Fibroblast of mammary gland (primary cell): ENCODE results near the gene DIMT1.
A peak's percentile ranks its signal among the peaks of the same experiment; 100 is the strongest.

ENCODE experiments used
- DNase-seq: peaks from one replicate; pipeline ENCODE4 v3.0.0-alpha.2; 2010; ENCODE audit warnings: low read depth
- H3K4me3 ChIP-seq: 2 replicates; pipeline ENCODE4 v1.5.1; 2011; ENCODE audit warnings: low read depth, mild to moderate bottlenecking, low read length, moderate library complexity; ENCODE audit not compliant: control insufficient read depth
- TF ChIP-seq, protein P1 (sequence below): conservative IDR thresholded peaks from 2 replicates; pipeline ENCODE4 v1.5.1; 2011; ENCODE audit warnings: low read depth, low read length, inconsistent platforms; ENCODE audit not compliant: control insufficient read depth, insufficient read depth

Gene DIMT1

GRCh38 chr5:62347928-62348327 lies 55.8 kb downstream of the DIMT1 start:
- TF ChIP-seq, protein P1, sequence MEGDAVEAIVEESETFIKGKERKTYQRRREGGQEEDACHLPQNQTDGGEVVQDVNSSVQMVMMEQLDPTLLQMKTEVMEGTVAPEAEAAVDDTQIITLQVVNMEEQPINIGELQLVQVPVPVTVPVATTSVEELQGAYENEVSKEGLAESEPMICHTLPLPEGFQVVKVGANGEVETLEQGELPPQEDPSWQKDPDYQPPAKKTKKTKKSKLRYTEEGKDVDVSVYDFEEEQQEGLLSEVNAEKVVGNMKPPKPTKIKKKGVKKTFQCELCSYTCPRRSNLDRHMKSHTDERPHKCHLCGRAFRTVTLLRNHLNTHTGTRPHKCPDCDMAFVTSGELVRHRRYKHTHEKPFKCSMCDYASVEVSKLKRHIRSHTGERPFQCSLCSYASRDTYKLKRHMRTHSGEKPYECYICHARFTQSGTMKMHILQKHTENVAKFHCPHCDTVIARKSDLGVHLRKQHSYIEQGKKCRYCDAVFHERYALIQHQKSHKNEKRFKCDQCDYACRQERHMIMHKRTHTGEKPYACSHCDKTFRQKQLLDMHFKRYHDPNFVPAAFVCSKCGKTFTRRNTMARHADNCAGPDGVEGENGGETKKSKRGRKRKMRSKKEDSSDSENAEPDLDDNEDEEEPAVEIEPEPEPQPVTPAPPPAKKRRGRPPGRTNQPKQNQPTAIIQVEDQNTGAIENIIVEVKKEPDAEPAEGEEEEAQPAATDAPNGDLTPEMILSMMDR, result no peak
- no peak for DNase-seq

GRCh38 chr5:62346748-62347147 lies 57.0 kb downstream of the DIMT1 start:
- no peak for DNase-seq
- TF ChIP-seq, protein P1, result no peak
- H3K4me3 ChIP-seq, result no peak overlapping the region

More at GRCh38 chr5:62347928-62348327, 55.8 kb downstream of the DIMT1 start:
- no peak overlapping the region for H3K4me3 ChIP-seq

GRCh38 chr5:62343428-62343827 lies 60.3 kb downstream of the DIMT1 start:
- peak; percentile 32 for DNase-seq
- H3K4me3 ChIP-seq, result no peak overlapping the region
- TF ChIP-seq, protein P1, result no peak

- TF ChIP-seq, protein P1, result no peak
- no peak overlapping the region for H3K4me3 ChIP-seq
These were observed 61.2 kb downstream of the DIMT1 start for GRCh38 chr5:62342476-62342837.

DNA sequence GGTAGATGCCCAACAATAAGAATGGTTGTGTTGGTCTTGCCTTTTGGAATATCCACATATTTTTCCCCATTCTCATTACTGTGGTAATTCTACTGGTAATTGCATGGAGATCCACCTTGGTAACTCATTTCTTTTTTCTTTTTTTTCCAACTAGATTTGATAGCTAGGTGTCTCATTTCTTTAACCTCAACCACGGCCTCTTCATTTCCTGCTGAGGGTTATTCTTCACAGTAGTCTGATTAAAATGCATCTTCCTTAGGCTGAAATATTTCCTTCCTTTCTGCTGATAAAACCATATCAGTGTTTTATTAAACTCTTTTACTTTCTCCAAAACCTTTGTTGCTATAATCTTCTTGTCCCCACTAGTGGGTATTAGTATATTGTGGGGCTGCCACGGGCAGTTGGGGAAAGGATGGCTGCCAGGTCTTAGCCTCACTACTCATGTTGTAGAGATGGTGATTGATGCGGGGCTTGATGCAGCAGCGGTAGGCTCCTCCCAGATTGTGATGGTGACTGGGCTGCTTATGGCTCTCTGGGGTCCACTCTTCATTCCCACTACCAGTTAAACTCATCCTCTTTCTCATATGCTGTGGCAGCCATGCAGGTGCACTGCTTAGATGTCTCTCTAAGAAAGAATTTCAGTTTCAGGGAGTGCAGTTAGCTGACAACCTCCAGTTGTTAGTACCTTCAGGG lies 61.8 kb downstream of the DIMT1 start:
- H3K4me3 ChIP-seq, result no peak overlapping the region
- TF ChIP-seq, protein P1, result no peak
- no peak for DNase-seq

More at GRCh38 chr5:62342476-62342837, 61.2 kb downstream of the DIMT1 start:
- no peak for DNase-seq

GRCh38 chr5:62340979-62341378 lies 62.7 kb downstream of the DIMT1 start:
- TF ChIP-seq, protein P1, result no peak
- DNase-seq, result no peak
- H3K4me3 ChIP-seq, result no peak overlapping the region
